Endodermal cell (in vitro differentiated cells): Measurements from ENCODE around the gene GNAI2. TPM values are rescaled to one million over a fixed set of nuclear protein-coding genes. Genes with fewer than 3 reads are reported as not detected.
A peak's percentile ranks its signal among the peaks of the same experiment; 100 is the strongest.

Experiments used
- DNase-seq: peaks from one replicate; pipeline ENCODE4 v3.0.0-alpha.2; 2017
- H3K27ac ChIP-seq: 2 replicates; pipeline ENCODE4 v1.5.1; 2013; ENCODE audit warnings: mild to moderate bottlenecking, low read depth, low read length, moderate library complexity
- H3K27me3 ChIP-seq: 2 replicates; pipeline ENCODE4 v1.6.1; 2013; ENCODE audit warnings: mild to moderate bottlenecking, low read length, moderate library complexity; ENCODE audit not compliant: insufficient read depth, control insufficient read depth, poor library complexity, severe bottlenecking
- H3K36me3 ChIP-seq: 2 replicates; pipeline ENCODE4 v1.7.0; 2013; ENCODE audit warnings: mild to moderate bottlenecking, low read length, moderate library complexity; ENCODE audit not compliant: control insufficient read depth, insufficient read depth
- H3K4me1 ChIP-seq: one replicate; pipeline ENCODE4 v1.7.0; 2013; ENCODE audit warnings: low read length; ENCODE audit not compliant: control insufficient read depth, insufficient read depth
- H3K4me3 ChIP-seq: 2 replicates; pipeline ENCODE4 v1.5.1; 2013; ENCODE audit warnings: mild to moderate bottlenecking, low read length, moderate library complexity
- H3K9ac ChIP-seq: 2 replicates; pipeline ENCODE4 v1.6.1; 2013; ENCODE audit warnings: mild to moderate bottlenecking, low read length, moderate library complexity; ENCODE audit not compliant: poor library complexity, severe bottlenecking; ENCODE audit errors: extremely low read depth
- H3K9me3 ChIP-seq: 2 replicates; pipeline ENCODE4 v1.6.1; 2013; ENCODE audit warnings: mild to moderate bottlenecking, low read length, moderate library complexity; ENCODE audit not compliant: control insufficient read depth
- H3K27ac Mint-ChIP-seq: 2 replicates; pipeline ENCODE4 v1.8.0; 2020; ENCODE audit warnings: mixed read lengths
- H3K27me3 Mint-ChIP-seq: 2 replicates; pipeline ENCODE4 v1.8.0; 2021; ENCODE audit warnings: mild to moderate bottlenecking, mixed read lengths; ENCODE audit not compliant: insufficient read depth
- H3K36me3 Mint-ChIP-seq: 2 replicates; pipeline ENCODE4 v1.8.0; 2020; ENCODE audit warnings: low read depth, mixed read lengths
- H3K4me1 Mint-ChIP-seq: 2 replicates; pipeline ENCODE4 v1.8.0; 2020; ENCODE audit warnings: mixed read lengths
- H3K4me3 Mint-ChIP-seq: 2 replicates; pipeline ENCODE4 v1.8.0; 2020; ENCODE audit warnings: mild to moderate bottlenecking, moderate library complexity, mixed read lengths
- H3K9me3 Mint-ChIP-seq: 2 replicates; pipeline ENCODE4 v1.8.0; 2020; ENCODE audit warnings: mild to moderate bottlenecking, mixed read lengths
- CTCF ChIP-seq: fragments of 200-600 bp; sonication (generic); conservative IDR thresholded peaks from 2 replicates; pipeline ENCODE4 v1.5.0; 2021; ENCODE audit warnings: antibody characterized with exemption, mild to moderate bottlenecking
- WGBS, 2 experiments: methylation state at CpG; one replicate each; pipeline versions ENCODE4 v1.1.5 to v1.1.7; 2013; ENCODE audit warnings: missing lambda C conversion rate in 2 of 2, mixed read lengths in 1 of 2; ENCODE audit not compliant: insufficient coverage in 1 of 2, insufficient read length in 1 of 2; 5-methylcytosine and 5-hydroxymethylcytosine counted together
- total RNA-seq, 2 donors: library from RNA; stranded (reverse); fragmentation: NEBNext Ultra II Directional in 1 of 2; extraction: Animal tissue kit (Norgen Biotek cat#: 25700) in 1 of 2; gene quantifications; 2 replicates in 1 of 2; 3 replicates in 1 of 2; pipeline ENCODE4 v1.2.1, GENCODE V29; 2021

The GNAI2 gene
- total RNA-seq, 2 donors from 2014 or later: 243 to 278 TPM

- no peaks in the 10 kb centered on the region for H3K9me3 Mint-ChIP-seq
- peak; percentile 36 for DNase-seq
- WGBS, 2 experiments: 95 to 100% methylated on average over 12 to 27 of the region's 28 CpGs
- no peak overlapping the region for H3K9ac ChIP-seq
- no peak overlapping the region for H3K4me3 Mint-ChIP-seq
- peaks cover 30% of the 10 kb centered on the region for H3K36me3 Mint-ChIP-seq
- no peak for TF ChIP-seq CTCF
- no peaks in the 10 kb centered on the region for H3K27me3 ChIP-seq
- no peaks in the 10 kb centered on the region for H3K9me3 ChIP-seq
- H3K4me1 ChIP-seq: no peaks in the 10 kb centered on the region
- H3K4me1 Mint-ChIP-seq: peaks cover 5% of the 10 kb centered on the region
- no peak overlapping the region for H3K27ac Mint-ChIP-seq
- peaks cover 29% of the 10 kb centered on the region for H3K36me3 ChIP-seq
- no peak overlapping the region for H3K27ac ChIP-seq
- H3K27me3 Mint-ChIP-seq: peaks cover 4% of the 10 kb centered on the region
- H3K4me3 ChIP-seq: no peak overlapping the region
Measured at GRCh38 chr3:50286322-50287227, 50.6 kb downstream of the GNAI2 start.

- Histone ChIP-seq H3K27ac (no peak overlapping the region), H3K9me3 (no peaks in the 10 kb centered on the region), H3K4me1 (no peaks in the 10 kb centered on the region), H3K4me3 (no peak overlapping the region), H3K36me3 (peaks cover 29% of the 10 kb centered on the region), H3K9ac (no peak overlapping the region), H3K27me3 (no peaks in the 10 kb centered on the region)
- Mint-ChIP-seq H3K27ac (no peak overlapping the region), H3K36me3 (peaks cover 30% of the 10 kb centered on the region), H3K27me3 (peaks cover 1% of the 10 kb centered on the region), H3K4me3 (no peak overlapping the region), H3K4me1 (peaks cover 5% of the 10 kb centered on the region), H3K9me3 (no peaks in the 10 kb centered on the region)
- no peak for TF ChIP-seq CTCF
- DNase-seq: no peak
- 86 to 98% methylated on average over 1 of the region's 1 CpG for WGBS, 2 experiments
Measured at GRCh38 chr3:50287262-50287661, 51.3 kb downstream of the GNAI2 start.

DNA sequence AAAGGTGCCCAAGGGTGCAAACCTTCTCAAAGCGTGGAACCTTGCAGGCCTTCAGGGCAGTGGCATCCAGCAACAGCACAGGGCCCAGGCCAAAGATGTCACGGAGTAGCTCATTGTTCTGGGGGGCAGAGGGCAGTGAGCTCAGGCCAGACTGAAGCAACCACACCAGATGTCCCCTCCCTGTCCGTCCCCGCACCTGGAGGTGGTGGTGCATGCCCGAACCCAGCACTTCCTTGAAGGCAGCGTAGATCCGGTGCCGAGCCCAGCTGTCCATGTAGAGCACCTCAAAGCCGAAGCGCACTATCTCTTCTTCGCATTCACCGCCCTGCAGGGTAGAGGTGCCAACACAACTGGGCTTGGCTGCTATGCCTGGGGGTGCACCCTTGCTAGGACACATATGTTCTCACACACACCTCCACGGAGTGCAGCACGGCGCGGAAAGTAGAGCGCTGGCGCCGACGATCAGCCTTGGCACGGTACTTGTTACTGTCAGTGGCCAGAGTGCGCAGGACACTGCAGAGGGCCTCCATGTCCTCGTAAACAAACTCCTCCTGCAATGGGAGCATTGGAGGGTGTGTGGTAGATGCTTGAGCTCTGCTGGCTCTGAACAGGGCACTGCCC, 52.5 kb downstream of the GNAI2 start:
- Histone ChIP-seq H3K9me3 (no peaks in the 10 kb centered on the region), H3K36me3 (peaks cover 29% of the 10 kb centered on the region), H3K9ac (no peak overlapping the region), H3K4me3 (no peak overlapping the region), H3K27ac (no peak overlapping the region), H3K4me1 (no peaks in the 10 kb centered on the region), H3K27me3 (no peaks in the 10 kb centered on the region)
- peaks cover 11% of the 10 kb centered on the region for H3K4me1 Mint-ChIP-seq
- H3K9me3 Mint-ChIP-seq: no peaks in the 10 kb centered on the region
- H3K27me3 Mint-ChIP-seq: no peaks in the 10 kb centered on the region
- no peak overlapping the region for H3K27ac Mint-ChIP-seq
- H3K4me3 Mint-ChIP-seq: no peak overlapping the region
- no peak for TF ChIP-seq CTCF
- H3K36me3 Mint-ChIP-seq: peaks cover 30% of the 10 kb centered on the region
- peak; percentile 33 for DNase-seq
- WGBS, 2 experiments: 95 to 98% methylated on average over 23 of the region's 23 CpGs
